Pancreas (tissue), 10 donors: ENCODE results near the gene SLC23A1. TPM values are rescaled to one million over a fixed set of nuclear protein-coding genes. Genes with fewer than 3 reads are reported as not detected.

Experiments
- ATAC-seq, 4 donors: fragments of 200-7000 bp; cut with Tn5 transposase; one replicate each; pipeline versions ENCODE4 v1.8.0 to v1.9.1; 2020; ENCODE audit warnings: mild to moderate bottlenecking in 4 of 4, moderate library complexity in 4 of 4
- DNase-seq, 6 donors: peaks; one replicate each; pipeline ENCODE4 v3.0.0-alpha.2; 2020
- FAIRE-seq: peaks from 2 replicates; lab custom pipeline; 2012; peaks lifted over from hg19 to GRCh38; lab: Jason Lieb, UNC
- H3K27ac ChIP-seq, 4 donors: fragments of 200-600 bp; sonication (generic); 1 replicate in 3 of 4; 2 replicates in 1 of 4; pipeline versions ENCODE4 v1.5.0 to v1.8.0; 2020
- H3K27me3 ChIP-seq, 4 donors: fragments of 200-600 bp; one replicate each; pipeline ENCODE4 v1.8.0; 2021
- H3K36me3 ChIP-seq, 3 donors: fragments of 200-600 bp; sonication (generic) in 1 of 3; one replicate each; pipeline versions ENCODE4 v1.5.0 to v1.8.0; 2020 to 2021
- H3K4me1 ChIP-seq, 3 donors: fragments of 200-600 bp; one replicate each; pipeline ENCODE4 v1.8.0; 2021
- H3K4me3 ChIP-seq, 4 donors: fragments of 200-600 bp; sonication (generic) in 2 of 4; one replicate each; pipeline versions ENCODE4 v1.5.0 to v1.8.0; 2020 to 2021
- H3K9me3 ChIP-seq, 4 donors: fragments of 200-600 bp; one replicate each; pipeline ENCODE4 v1.8.0; 2021
- CTCF ChIP-seq, 4 donors: fragments of 200-600 bp; sonication (generic) in 3 of 4; IDR thresholded peaks; one replicate each; pipeline versions ENCODE4 v1.5.0 to v1.8.0; 2021; ENCODE audit warnings: antibody characterized with exemption in 4 of 4
- WGBS, 2 donors: extraction: QIAGEN DNeasy Blood & Tissue Kit; methylation state at CpG; one replicate each; pipeline ENCODE4 v1.1.7; 2013; 5-methylcytosine and 5-hydroxymethylcytosine counted together
- intact Hi-C, 3 donors: fragments of 100-400 bp; cut with DNase I; formaldehyde crosslinking; loops; one replicate each; pipeline versions ENCODE4 v1.11.1 to v1.14.2; 2022
- polyA plus RNA-seq, 2 donors: library from polyadenylated mRNA; stranded (reverse); fragments of 200-250 nt; gene quantifications; one replicate each; pipeline ENCODE4 v1.2.3, GENCODE V29; 2013
- total RNA-seq, 6 donors: library from RNA; stranded (reverse); fragmentation: NEBNext Ultra II Directional in 4 of 6; extraction: Animal tissue kit (Norgen Biotek cat#: 25700) in 4 of 6; gene quantifications; one replicate each; pipeline versions ENCODE4 v1.2.1 to v1.2.4, GENCODE V29; 2021 to 2023
- donor health status: healthy with polysubstance abuse.
- donor health status: DM: no; HTN: no; CAD: no; lungs with moderate emphysema.
- donor health status: DM: no; HTN: no; CAD: no.
- donor health status: control.
- donor health status: control.
- donor health status: Bipolar disorder and iron deficiency.
- donor health status: DM: yes; HTN: yes; CAD: no.
- donor health status: DM: no; HTN: no; CAD: no.
- donor health status: DM: no; HTN: no; CAD: no.
- donor health status: DM: yes; HTN: yes; CAD: no.

SLC23A1 gene
- total and polyA plus RNA-seq, 8 donors = 0.49 to 2.1 (median 1.3) TPM

GRCh38 chr5:139401546-139401945 is 18.4 kb upstream of the SLC23A1 start:
- no peak overlapping the region for H3K27ac ChIP-seq
- no peaks in the 10 kb centered on the region for H3K36me3 ChIP-seq
- WGBS, 2 donors = 91 to 94% methylated on average over 10 of the region's 10 CpGs
- no peak overlapping the region for H3K4me3 ChIP-seq
- H3K27me3 ChIP-seq = no peaks in the 10 kb centered on the region
- DNase-seq (peak in 1 of 6 donors; percentile 35), ATAC-seq (no peak), FAIRE-seq (no peak)
- H3K4me1 ChIP-seq = peaks cover 0 to 5% (median 0%) of the 10 kb centered on the region in 3 donors
- no peak for TF ChIP-seq CTCF (IDR thresholded peaks at IDR 0.05)
- no peaks in the 10 kb centered on the region for H3K9me3 ChIP-seq
- intact Hi-C loops = no loop called here

GRCh38 chr5:139399501-139400121 is 16.5 kb upstream of the SLC23A1 start:
- intact Hi-C loops = no loop called here
- Histone ChIP-seq H3K4me3 (no peak overlapping the region), H3K4me1 (peaks cover 0 to 6% (median 0%) of the 10 kb centered on the region in 3 donors), H3K27me3 (peaks cover 0 to 5% (median 0%) of the 10 kb centered on the region in 4 donors), H3K9me3 (no peaks in the 10 kb centered on the region), H3K36me3 (no peaks in the 10 kb centered on the region), H3K27ac (no peak overlapping the region)
- DNase-seq (peak in 1 of 6 donors; percentile 8), ATAC-seq (no peak), FAIRE-seq (no peak)
- no peak for TF ChIP-seq CTCF (IDR thresholded peaks at IDR 0.05)
- WGBS, 2 donors = 74 to 84% methylated on average over 6 of the region's 6 CpGs

- ATAC-seq (no peak), FAIRE-seq (no peak), DNase-seq (peak in 2 of 6 donors; percentile 6 to 28)
- Histone ChIP-seq H3K36me3 (no peaks in the 10 kb centered on the region), H3K27me3 (peaks cover 0 to 6% (median 2%) of the 10 kb centered on the region in 4 donors), H3K4me1 (peaks cover 0 to 6% (median 0%) of the 10 kb centered on the region in 3 donors), H3K27ac (no peak overlapping the region), H3K9me3 (no peaks in the 10 kb centered on the region), H3K4me3 (no peak overlapping the region)
- 38 to 40% methylated on average over 6 of the region's 6 CpGs for WGBS, 2 donors
- intact Hi-C loops = no loop called here
- no peak for TF ChIP-seq CTCF (IDR thresholded peaks at IDR 0.05)
These were observed 14.8 kb upstream of the SLC23A1 start for GRCh38 chr5:139397921-139398320.

GRCh38 chr5:139396691-139397090 is 13.6 kb upstream of the SLC23A1 start:
- peak in 3 of 6 donors; percentile 8 to 45 (median 39) for DNase-seq
- TF ChIP-seq CTCF (IDR thresholded peaks at IDR 0.05) = no peak
- 86 to 90% methylated on average over 8 of the region's 8 CpGs for WGBS, 2 donors

More at GRCh38 chr5:139396691-139397090, 13.6 kb upstream of the SLC23A1 start:
- Histone ChIP-seq H3K27ac (no peak overlapping the region), H3K9me3 (no peaks in the 10 kb centered on the region), H3K4me3 (no peak overlapping the region), H3K27me3 (peaks cover 0 to 6% (median 2%) of the 10 kb centered on the region in 4 donors), H3K4me1 (peaks cover 0 to 6% (median 0%) of the 10 kb centered on the region in 3 donors), H3K36me3 (no peaks in the 10 kb centered on the region)
- no peak for FAIRE-seq
- intact Hi-C loops = no loop called here
- no peak for ATAC-seq
